PC-9 (cell line): ENCODE results near the gene LCLAT1. TPM values are rescaled to one million over a fixed set of nuclear protein-coding genes. Genes with fewer than 3 reads are reported as not detected.

Experiments
- BruUV-seq: library from RNA; stranded (reverse); fragments of 400-500 nt; replicated peaks from 2 replicates; lab custom pipeline; 2021; lab: Mats Ljungman, UMichigan
- CTCF ChIA-PET: fragments of 300-600 bp; sonication (Branson Sonifier 250); formaldehyde crosslinking; loops from one replicate; lab custom pipeline; 2022; ENCODE audit warnings: antibody characterized with exemption; lab: Charles Lee
- POLR2A ChIA-PET: fragments of 300-600 bp; sonication (Branson Sonifier 250); formaldehyde crosslinking; loops from one replicate; lab custom pipeline; 2022; ENCODE audit warnings: antibody characterized with exemption; ENCODE audit not compliant: unreplicated experiment; lab: Charles Lee
- DNase-seq, 2 experiments: peaks; one replicate each; pipeline versions ENCODE4 v3.0.0 to v3.0.0-alpha.2; 2015 to 2022; ENCODE audit warnings: mixed read lengths in 1 of 2
- H2AFZ ChIP-seq: fragments of 200-600 bp; sonication (generic); 2 replicates; pipeline ENCODE4 v1.8.1; 2017; ENCODE audit warnings: antibody characterized with exemption
- H3F3A ChIP-seq: fragments of 200-600 bp; sonication (generic); 2 replicates; pipeline ENCODE4 v1.8.1; 2017; ENCODE audit warnings: antibody characterized with exemption, mild to moderate bottlenecking, low read depth; ENCODE audit not compliant: insufficient read depth
- H3K27ac ChIP-seq: fragments of 200-600 bp; sonication (generic); 2 replicates; pipeline ENCODE4 v1.6.1; 2016; ENCODE audit warnings: mixed run types
- H3K27me3 ChIP-seq: fragments of 200-600 bp; sonication (generic); 2 replicates; pipeline ENCODE4 v1.6.1; 2016; ENCODE audit warnings: low read depth, mixed run types; ENCODE audit not compliant: insufficient read depth
- H3K36me3 ChIP-seq: fragments of 200-600 bp; sonication (generic); 2 replicates; pipeline ENCODE4 v1.6.1; 2016; ENCODE audit warnings: low read depth, mixed run types
- H3K4me1 ChIP-seq: fragments of 200-600 bp; sonication (generic); replicated peaks from 2 replicates; pipeline ENCODE4 v1.6.1; 2016; ENCODE audit warnings: mixed run types; ENCODE audit not compliant: insufficient read depth
- H3K4me2 ChIP-seq: fragments of 200-600 bp; sonication (generic); 2 replicates; pipeline ENCODE4 v1.6.1; 2017; ENCODE audit warnings: mixed run types
- H3K4me3 ChIP-seq: fragments of 200-600 bp; sonication (generic); 2 replicates; pipeline ENCODE4 v1.6.1; 2016; ENCODE audit warnings: mixed run types
- H3K79me2 ChIP-seq: fragments of 200-600 bp; sonication (generic); 2 replicates; pipeline ENCODE4 v1.6.1; 2017; ENCODE audit warnings: low read depth, mixed run types
- H3K9me2 ChIP-seq: fragments of 200-600 bp; sonication (generic); 2 replicates; pipeline ENCODE4 v1.8.1; 2017; ENCODE audit warnings: mild to moderate bottlenecking; ENCODE audit not compliant: insufficient read depth
- H3K9me3 ChIP-seq: fragments of 200-600 bp; sonication (generic); 2 replicates; pipeline ENCODE4 v1.8.1; 2016; ENCODE audit warnings: low read depth; ENCODE audit not compliant: insufficient read depth
- H4K20me1 ChIP-seq: fragments of 200-600 bp; sonication (generic); 2 replicates; pipeline ENCODE4 v1.8.1; 2017; ENCODE audit not compliant: insufficient read depth
- CTCF ChIP-seq: fragments of 200-600 bp; sonication (generic); conservative IDR thresholded peaks from 2 replicates; pipeline ENCODE4 v1.6.1; 2017; ENCODE audit warnings: mixed run types, antibody characterized with exemption, mild to moderate bottlenecking, moderate library complexity
- EZH2 ChIP-seq: fragments of 200-600 bp; sonication (generic); IDR thresholded peaks from 2 replicates; pipeline ENCODE4 v1.8.0; 2017; ENCODE audit warnings: antibody characterized with exemption, low read depth
- intact Hi-C: fragments of 100-400 bp; cut with micrococcal nuclease; formaldehyde crosslinking; loops from one replicate; pipeline ENCODE4 v1.10.0; 2022; ENCODE audit not compliant: unreplicated experiment
- total RNA-seq: library from RNA; stranded (reverse); gene quantifications from 2 replicates; pipeline ENCODE4 v1.2.3, GENCODE V29; 2021

LCLAT1 gene
- total RNA-seq, 1 experiment from 2014 or later, result 35.7 TPM

- H3F3A ChIP-seq, result no peaks in the 10 kb centered on the region
- no peak for DNase-seq
- no peak overlapping the region for H3K4me2 ChIP-seq
- H3K9me2 ChIP-seq, result no peaks in the 10 kb centered on the region
- TF ChIP-seq CTCF (no peak), EZH2 (no peak)
- H3K4me1 ChIP-seq, result no peaks in the 10 kb centered on the region
- H2AFZ ChIP-seq, result no peak overlapping the region
- intact Hi-C loops, result no loop called here
- CTCF ChIA-PET, result no interaction called here
- no peak overlapping the region for H3K4me3 ChIP-seq
- POLR2A ChIA-PET, result no interaction called here
- no peaks in the 10 kb centered on the region for H3K27me3 ChIP-seq
- peaks cover 41% of the 10 kb centered on the region for H3K79me2 ChIP-seq
- no peaks in the 10 kb centered on the region for H3K36me3 ChIP-seq
- H3K27ac ChIP-seq, result no peak overlapping the region
- BruUV-seq, result no TSS peak
- H3K9me3 ChIP-seq, result no peaks in the 10 kb centered on the region; the same call in 1 of the 2 replicates
- H4K20me1 ChIP-seq, result peaks cover 4% of the 10 kb centered on the region; the same call in 1 of the 2 replicates
These were observed 16.5 kb downstream of the LCLAT1 start for GRCh38 chr2:30463535-30463934.

DNA sequence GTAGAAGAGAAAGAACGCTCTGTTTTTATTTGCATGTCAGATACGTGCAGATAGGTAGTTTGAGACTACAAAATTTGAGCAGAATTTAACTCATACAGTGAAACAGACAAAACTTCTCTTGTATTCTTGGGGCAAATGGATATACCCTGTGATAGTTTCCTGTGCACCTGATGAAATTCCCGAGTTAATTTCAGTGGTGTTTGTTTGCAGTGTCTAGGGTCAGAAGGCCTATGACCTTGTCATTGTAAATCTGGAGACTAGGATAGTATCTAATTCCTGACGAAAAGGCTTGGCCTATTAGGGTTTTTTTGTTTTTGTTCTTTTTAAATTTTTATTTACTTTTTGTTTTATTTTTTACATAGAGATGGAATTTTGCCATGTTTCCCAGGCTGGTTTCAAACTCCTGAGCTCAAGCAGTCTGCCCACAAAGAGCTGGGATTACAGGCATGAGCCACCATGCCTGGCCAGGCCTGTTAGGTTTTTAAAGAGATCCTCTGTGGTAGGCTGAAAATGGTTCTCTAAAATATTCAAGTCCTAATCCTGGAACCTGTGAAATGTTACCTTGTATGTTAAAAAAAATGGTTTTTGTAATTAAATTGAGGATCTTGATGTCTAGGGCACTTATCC lies 17.6 kb downstream of the LCLAT1 start:
- no TSS peak for BruUV-seq
- H4K20me1 ChIP-seq, result peaks cover 4% of the 10 kb centered on the region; the same call in 1 of the 2 replicates
- no peaks in the 10 kb centered on the region for H3K27me3 ChIP-seq
- DNase-seq, result no peak
- H3K9me2 ChIP-seq, result no peaks in the 10 kb centered on the region
- no peak overlapping the region for H3K4me2 ChIP-seq
- H3K9me3 ChIP-seq, result no peaks in the 10 kb centered on the region; the same call in 1 of the 2 replicates
- H3F3A ChIP-seq, result no peaks in the 10 kb centered on the region
- H2AFZ ChIP-seq, result no peak overlapping the region
- H3K36me3 ChIP-seq, result no peaks in the 10 kb centered on the region; the same call in 1 of the 2 replicates
- H3K4me1 ChIP-seq, result no peaks in the 10 kb centered on the region
- no peak overlapping the region for H3K27ac ChIP-seq
- ChIA-PET POLR2A (interaction anchor here (0.6 kb wide), 1 partner anchor 48 kb away, joined by 8 read pairs; no protein-coding TSS in a partner anchor), CTCF (no interaction called here)
- no peak overlapping the region for H3K4me3 ChIP-seq
- intact Hi-C loops, result no loop called here
- TF ChIP-seq CTCF (no peak), EZH2 (no peak)
- H3K79me2 ChIP-seq, result peaks cover 50% of the 10 kb centered on the region

DNA sequence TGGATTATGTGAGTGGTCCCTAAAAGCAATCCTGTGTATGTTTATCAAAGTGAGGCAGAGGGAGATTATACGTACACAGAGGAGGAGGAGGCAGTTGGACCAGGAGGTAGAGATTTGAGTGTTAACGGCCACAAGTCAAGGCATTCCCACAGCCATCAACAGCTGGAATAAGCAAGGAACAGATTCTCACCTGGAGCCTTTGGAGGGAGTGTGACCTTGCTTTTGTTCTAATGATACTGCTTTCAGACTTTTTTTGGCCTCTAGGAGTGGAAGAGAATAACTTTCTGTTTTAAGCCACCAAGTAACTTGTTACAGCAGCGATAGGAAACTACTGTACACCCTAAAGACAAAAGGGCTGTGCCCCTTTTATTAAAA lies 18.1 kb downstream of the LCLAT1 start:
- no peaks in the 10 kb centered on the region; the same call in 1 of the 2 replicates for H3K36me3 ChIP-seq
- ChIA-PET CTCF (no interaction called here), POLR2A (interaction anchor here (0.6 kb wide), 1 partner anchor 49 kb away, joined by 8 read pairs; no protein-coding TSS in a partner anchor)
- H2AFZ ChIP-seq, result no peak overlapping the region
- no peak overlapping the region for H3K27ac ChIP-seq
- TF ChIP-seq CTCF (no peak), EZH2 (no peak)
- H3K4me1 ChIP-seq, result no peaks in the 10 kb centered on the region
- no peak for DNase-seq
- intact Hi-C loops, result no loop called here
- H3K9me3 ChIP-seq, result no peaks in the 10 kb centered on the region; the same call in 1 of the 2 replicates
- BruUV-seq, result no TSS peak
- no peak overlapping the region for H3K4me2 ChIP-seq
- H3K79me2 ChIP-seq, result peaks cover 54% of the 10 kb centered on the region
- H3K9me2 ChIP-seq, result no peaks in the 10 kb centered on the region
- H3K4me3 ChIP-seq, result no peak overlapping the region
- H3F3A ChIP-seq, result no peaks in the 10 kb centered on the region
- no peaks in the 10 kb centered on the region for H3K27me3 ChIP-seq
- H4K20me1 ChIP-seq, result peaks cover 4% of the 10 kb centered on the region; the same call in 1 of the 2 replicates
